ENCODE data around the gene CNTFR. TPM values are rescaled to one million over a fixed set of nuclear protein-coding genes. Genes with fewer than 3 reads are reported as not detected.

Gene CNTFR
- total RNA-seq, 1 experiment from 2014 or later, result 2.7 TPM

DNA sequence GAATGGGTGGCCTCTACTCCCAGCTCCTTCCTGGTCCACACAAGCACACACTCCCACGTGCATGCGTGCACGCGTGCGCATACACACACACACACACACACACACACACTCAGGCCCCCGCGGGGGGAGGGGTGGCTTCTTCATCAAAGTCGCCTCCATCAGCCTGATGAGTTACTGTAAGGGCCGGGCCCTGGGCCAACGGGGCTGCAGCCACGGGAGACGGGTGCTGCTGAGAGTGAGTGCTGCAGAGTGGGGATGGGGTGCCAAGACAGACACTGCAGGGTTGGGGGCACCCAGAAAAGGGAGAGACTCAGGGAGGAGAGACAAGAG is 18.1 kb downstream of the CNTFR start:
- CTCF ChIA-PET, result interaction anchor here (0.6 kb wide), 1 partner anchor 509 kb away, joined by 5 read pairs; no protein-coding TSS in a partner anchor
- no peak overlapping the region for H3K27ac ChIP-seq (ENCODE audit: low read length)
- BruUV-seq (replicated peaks), result no TSS peak

DNA sequence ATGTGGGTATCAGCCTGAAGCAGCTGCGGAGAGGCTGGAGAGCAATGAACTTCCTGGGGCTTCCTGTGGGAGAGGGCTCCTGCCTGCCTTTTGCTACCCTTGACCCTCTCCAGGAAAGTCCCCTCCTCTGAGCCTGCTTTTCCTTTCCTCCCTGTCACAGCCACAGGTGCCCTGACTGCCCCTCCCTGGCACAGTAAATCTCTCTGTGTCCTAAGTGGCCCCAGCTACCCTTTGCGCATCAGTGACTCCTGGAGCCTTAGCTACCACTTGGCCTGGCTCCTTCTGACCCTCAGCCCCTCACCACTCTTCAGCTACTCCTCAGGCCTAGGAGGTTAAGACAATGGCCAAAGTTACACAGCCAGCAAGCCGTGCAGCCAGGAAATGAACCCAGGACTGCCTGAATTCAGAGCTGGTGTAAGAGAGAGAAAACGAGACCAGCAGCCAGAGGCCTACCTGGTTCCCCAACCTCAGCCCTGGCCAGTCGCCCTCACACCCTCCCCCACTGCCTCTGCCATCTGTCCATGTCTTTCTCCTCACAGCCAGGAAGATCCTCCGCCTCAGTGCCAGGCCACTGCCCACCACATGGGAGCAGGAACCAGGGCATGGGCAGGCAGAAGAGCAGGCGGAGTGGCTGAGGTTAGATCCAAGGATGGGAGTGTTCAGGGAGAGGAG is 18.6 kb downstream of the CNTFR start:
- Histone ChIP-seq H3K36me3 (ENCODE audit: control insufficient read depth, insufficient read depth, low read length) (no peaks in the 10 kb centered on the region), H3K27me3 (ENCODE audit: control insufficient read depth, insufficient read depth, low read length) (no peaks in the 10 kb centered on the region), H3K4me3 (ENCODE audit: low read depth in 2 of 2, low read length in 2 of 2) (no peak overlapping the region), H3K4me1 (ENCODE audit: control insufficient read depth, insufficient read depth, low read length) (no peaks in the 10 kb centered on the region), H3K27ac (ENCODE audit: low read length) (no peak overlapping the region), H3K9me3 (ENCODE audit: control insufficient read depth, insufficient read depth, low read depth, low read length) (no peaks in the 10 kb centered on the region)
- POLR2A ChIA-PET, result no interaction called here
- no TSS peak for BruUV-seq (replicated peaks)
- no peak for DNase-seq (ENCODE audit: low read depth, low spot score)
- intact Hi-C loops (cut with micrococcal nuclease; ENCODE audit: unreplicated experiment) (no loop called here), in situ Hi-C loops (cut with HindIII; ENCODE audit: low pct_unique_long_range_greater_than_20kb, low sequenced_read_pairs) (no loop called here)
- no peak for ATAC-seq
- CTCF ChIA-PET, result no interaction called here
- TF ChIP-seq TCF7L2 (IDR thresholded peaks at IDR 0.05; ENCODE audit: low read depth, low read length) (no peak), SIN3A (IDR thresholded peaks at IDR 0.05; ENCODE audit: borderline replicate concordance, insufficient read depth, low read depth, low read length) (no peak), POLR2AphosphoS5 (IDR thresholded peaks at IDR 0.05; ENCODE audit: low read depth, low read length) (no peak)
- TF ChIP-seq, protein P1, sequence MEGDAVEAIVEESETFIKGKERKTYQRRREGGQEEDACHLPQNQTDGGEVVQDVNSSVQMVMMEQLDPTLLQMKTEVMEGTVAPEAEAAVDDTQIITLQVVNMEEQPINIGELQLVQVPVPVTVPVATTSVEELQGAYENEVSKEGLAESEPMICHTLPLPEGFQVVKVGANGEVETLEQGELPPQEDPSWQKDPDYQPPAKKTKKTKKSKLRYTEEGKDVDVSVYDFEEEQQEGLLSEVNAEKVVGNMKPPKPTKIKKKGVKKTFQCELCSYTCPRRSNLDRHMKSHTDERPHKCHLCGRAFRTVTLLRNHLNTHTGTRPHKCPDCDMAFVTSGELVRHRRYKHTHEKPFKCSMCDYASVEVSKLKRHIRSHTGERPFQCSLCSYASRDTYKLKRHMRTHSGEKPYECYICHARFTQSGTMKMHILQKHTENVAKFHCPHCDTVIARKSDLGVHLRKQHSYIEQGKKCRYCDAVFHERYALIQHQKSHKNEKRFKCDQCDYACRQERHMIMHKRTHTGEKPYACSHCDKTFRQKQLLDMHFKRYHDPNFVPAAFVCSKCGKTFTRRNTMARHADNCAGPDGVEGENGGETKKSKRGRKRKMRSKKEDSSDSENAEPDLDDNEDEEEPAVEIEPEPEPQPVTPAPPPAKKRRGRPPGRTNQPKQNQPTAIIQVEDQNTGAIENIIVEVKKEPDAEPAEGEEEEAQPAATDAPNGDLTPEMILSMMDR (IDR thresholded peaks at IDR 0.05), result no peak
- TF ChIP-seq, protein P2, sequence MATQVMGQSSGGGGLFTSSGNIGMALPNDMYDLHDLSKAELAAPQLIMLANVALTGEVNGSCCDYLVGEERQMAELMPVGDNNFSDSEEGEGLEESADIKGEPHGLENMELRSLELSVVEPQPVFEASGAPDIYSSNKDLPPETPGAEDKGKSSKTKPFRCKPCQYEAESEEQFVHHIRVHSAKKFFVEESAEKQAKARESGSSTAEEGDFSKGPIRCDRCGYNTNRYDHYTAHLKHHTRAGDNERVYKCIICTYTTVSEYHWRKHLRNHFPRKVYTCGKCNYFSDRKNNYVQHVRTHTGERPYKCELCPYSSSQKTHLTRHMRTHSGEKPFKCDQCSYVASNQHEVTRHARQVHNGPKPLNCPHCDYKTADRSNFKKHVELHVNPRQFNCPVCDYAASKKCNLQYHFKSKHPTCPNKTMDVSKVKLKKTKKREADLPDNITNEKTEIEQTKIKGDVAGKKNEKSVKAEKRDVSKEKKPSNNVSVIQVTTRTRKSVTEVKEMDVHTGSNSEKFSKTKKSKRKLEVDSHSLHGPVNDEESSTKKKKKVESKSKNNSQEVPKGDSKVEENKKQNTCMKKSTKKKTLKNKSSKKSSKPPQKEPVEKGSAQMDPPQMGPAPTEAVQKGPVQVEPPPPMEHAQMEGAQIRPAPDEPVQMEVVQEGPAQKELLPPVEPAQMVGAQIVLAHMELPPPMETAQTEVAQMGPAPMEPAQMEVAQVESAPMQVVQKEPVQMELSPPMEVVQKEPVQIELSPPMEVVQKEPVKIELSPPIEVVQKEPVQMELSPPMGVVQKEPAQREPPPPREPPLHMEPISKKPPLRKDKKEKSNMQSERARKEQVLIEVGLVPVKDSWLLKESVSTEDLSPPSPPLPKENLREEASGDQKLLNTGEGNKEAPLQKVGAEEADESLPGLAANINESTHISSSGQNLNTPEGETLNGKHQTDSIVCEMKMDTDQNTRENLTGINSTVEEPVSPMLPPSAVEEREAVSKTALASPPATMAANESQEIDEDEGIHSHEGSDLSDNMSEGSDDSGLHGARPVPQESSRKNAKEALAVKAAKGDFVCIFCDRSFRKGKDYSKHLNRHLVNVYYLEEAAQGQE (IDR thresholded peaks at IDR 0.05; ENCODE audit: insufficient read depth in 1 of 2, low read depth in 2 of 2, low read length in 1 of 2), result no peak

More for the DNA sequence above, 18.1 kb downstream of the CNTFR start:
- TF ChIP-seq POLR2AphosphoS5 (IDR thresholded peaks at IDR 0.05; ENCODE audit: low read depth, low read length) (no peak), SIN3A (IDR thresholded peaks at IDR 0.05; ENCODE audit: borderline replicate concordance, insufficient read depth, low read depth, low read length) (no peak), TCF7L2 (IDR thresholded peaks at IDR 0.05; ENCODE audit: low read depth, low read length) (no peak)
- TF ChIP-seq, protein P2 (IDR thresholded peaks at IDR 0.05; ENCODE audit: insufficient read depth in 1 of 2, low read depth in 2 of 2, low read length in 1 of 2), result no peak
- TF ChIP-seq, protein P1 (IDR thresholded peaks at IDR 0.05), result no peak
- ATAC-seq, result no peak
- in situ Hi-C loops (cut with HindIII; ENCODE audit: low pct_unique_long_range_greater_than_20kb, low sequenced_read_pairs) (no loop called here), intact Hi-C loops (cut with micrococcal nuclease; ENCODE audit: unreplicated experiment) (no loop called here)
- no peaks in the 10 kb centered on the region for H3K27me3 ChIP-seq (ENCODE audit: control insufficient read depth, insufficient read depth, low read length)
- no peak for DNase-seq (ENCODE audit: low read depth, low spot score)
- no peaks in the 10 kb centered on the region for H3K4me1 ChIP-seq (ENCODE audit: control insufficient read depth, insufficient read depth, low read length)
- POLR2A ChIA-PET, result no interaction called here
- H3K36me3 ChIP-seq (ENCODE audit: control insufficient read depth, insufficient read depth, low read length), result no peaks in the 10 kb centered on the region
- H3K4me3 ChIP-seq (ENCODE audit: low read depth in 2 of 2, low read length in 2 of 2), result no peak overlapping the region
- H3K9me3 ChIP-seq (ENCODE audit: control insufficient read depth, insufficient read depth, low read depth, low read length), result no peaks in the 10 kb centered on the region
